ENCODE measurements around the gene PBX1. TPM values are rescaled to one million over a fixed set of nuclear protein-coding genes. Genes with fewer than 3 reads are reported as not detected.
A peak's percentile ranks its signal among the peaks of the same experiment; 100 is the strongest.

The PBX1 gene
- total and polyA plus RNA-seq, 10 of the 15 experiments (the other 5 are each of a cell fraction or from before 2014, with no cell fraction given): 0.05 to 0.28 (median 0.11) TPM; not detected in 5

- Histone ChIP-seq H3K27me3 (replicated peaks in 1 of 2; ENCODE audit: control insufficient read depth in 2 of 2, insufficient read depth in 2 of 2, low read length in 1 of 2) (no peaks in the 10 kb centered on the region), H4K20me1 (ENCODE audit: control insufficient read depth, insufficient read depth) (no peaks in the 10 kb centered on the region), H3K9ac (ENCODE audit: control insufficient read depth, insufficient read depth, low read length) (no peak overlapping the region), H3K4me2 (ENCODE audit: control insufficient read depth, insufficient read depth) (no peak overlapping the region), H2AFZ (ENCODE audit: control insufficient read depth, low read depth, low read length) (no peak overlapping the region), H3K27ac (ENCODE audit: control insufficient read depth, insufficient read depth) (no peak overlapping the region), H3K4me3 (no peak overlapping the region), H3K79me2 (ENCODE audit: control insufficient read depth, insufficient read depth, low read length) (no peaks in the 10 kb centered on the region), H3K9me3 (replicated peaks; ENCODE audit: control insufficient read depth, insufficient read depth, low read length) (no peaks in the 10 kb centered on the region), H3K36me3 (ENCODE audit: control insufficient read depth in 2 of 2, insufficient read depth in 2 of 2, low read length in 1 of 2) (no peaks in the 10 kb centered on the region), H3K4me1 (ENCODE audit: control insufficient read depth, insufficient read depth, low read length) (no peaks in the 10 kb centered on the region)
- TF ChIP-seq PAX8 (IDR thresholded peaks at IDR 0.05) (no peak), IKZF1 (conservative IDR thresholded peaks at IDR 0.05) (0 out of 2 replicates have a peak, but pooled peaks have one; percentile 19), HCFC1 (IDR thresholded peaks at IDR 0.05; ENCODE audit: low read length) (no peak)
- RAD21 ChIA-PET (ENCODE audit: unreplicated experiment): no interaction called here
- DNase-seq (ENCODE audit: low read depth, low spot score): no peak
- CTCF ChIA-PET: no interaction called here
- no TSS peak for BruUV-seq (replicated peaks)
- 76% methylated on average over 5 of the region's 5 CpGs for WGBS (ENCODE audit: insufficient coverage, insufficient replicate concordance, low lambda C conversion rate, missing lambda C conversion rate)
- ATAC-seq: peak; percentile 48
- intact Hi-C loops (cut with micrococcal nuclease; ENCODE audit: unreplicated experiment): loop anchor here (5.0 kb wide), 1 partner anchor 120 kb away; no protein-coding TSS in a partner anchor
- SMC1A ChIA-PET (ENCODE audit: uncharacterized antibody, unreplicated experiment): interaction anchor here (0.6 kb wide), 1 partner anchor 10 kb away, joined by 3 read pairs; no protein-coding TSS in a partner anchor
- no peak for FAIRE-seq
- POLR2A ChIA-PET: no interaction called here
- in situ Hi-C loops (cut with MboI): no loop called here
Observed at GRCh38 chr1:164667600-164667999, 108.6 kb downstream of the PBX1 start.

GRCh38 chr1:164668491-164669400 is 109.8 kb downstream of the PBX1 start:
- intact Hi-C loops (cut with micrococcal nuclease; ENCODE audit: unreplicated experiment) (loop anchor here (5.0 kb wide), 1 partner anchor 119 kb away; no protein-coding TSS in a partner anchor), in situ Hi-C loops (cut with MboI) (no loop called here)
- RAD21 ChIA-PET (ENCODE audit: unreplicated experiment): no interaction called here
- Histone ChIP-seq H4K20me1 (ENCODE audit: control insufficient read depth, insufficient read depth) (no peaks in the 10 kb centered on the region), H3K4me3 (no peak overlapping the region), H3K79me2 (ENCODE audit: control insufficient read depth, insufficient read depth, low read length) (no peaks in the 10 kb centered on the region), H3K27me3 (replicated peaks in 1 of 2; ENCODE audit: control insufficient read depth in 2 of 2, insufficient read depth in 2 of 2, low read length in 1 of 2) (no peaks in the 10 kb centered on the region), H3K27ac (ENCODE audit: control insufficient read depth, insufficient read depth) (no peak overlapping the region), H3K4me2 (ENCODE audit: control insufficient read depth, insufficient read depth) (no peak overlapping the region), H3K36me3 (ENCODE audit: control insufficient read depth in 2 of 2, insufficient read depth in 2 of 2, low read length in 1 of 2) (no peaks in the 10 kb centered on the region), H3K4me1 (ENCODE audit: control insufficient read depth, insufficient read depth, low read length) (no peaks in the 10 kb centered on the region), H2AFZ (ENCODE audit: control insufficient read depth, low read depth, low read length) (no peak overlapping the region), H3K9me3 (replicated peaks; ENCODE audit: control insufficient read depth, insufficient read depth, low read length) (no peaks in the 10 kb centered on the region), H3K9ac (ENCODE audit: control insufficient read depth, insufficient read depth, low read length) (no peak overlapping the region)
- CTCF ChIA-PET: no interaction called here
- SMC1A ChIA-PET (ENCODE audit: uncharacterized antibody, unreplicated experiment): no interaction called here
- ATAC-seq (no peak), FAIRE-seq (no peak), DNase-seq (ENCODE audit: low read depth, low spot score) (no peak)
- 47% methylated on average over 20 of the region's 20 CpGs for WGBS (ENCODE audit: insufficient coverage, insufficient replicate concordance, low lambda C conversion rate, missing lambda C conversion rate)
- POLR2A ChIA-PET: no interaction called here
- no TSS peak for BruUV-seq (replicated peaks)
- no peak for TF ChIP-seq POLR2AphosphoS5 (IDR thresholded peaks at IDR 0.05; ENCODE audit: low read length)
- no peak for TF ChIP-seq DPF2 (IDR thresholded peaks at IDR 0.05)
- no peak for TF ChIP-seq PAX5 (IDR thresholded peaks at IDR 0.05; ENCODE audit: borderline replicate concordance, low read depth, low read length)
- no peak for TF ChIP-seq PKNOX1 (IDR thresholded peaks at IDR 0.05)
- TF ChIP-seq, protein P1, sequence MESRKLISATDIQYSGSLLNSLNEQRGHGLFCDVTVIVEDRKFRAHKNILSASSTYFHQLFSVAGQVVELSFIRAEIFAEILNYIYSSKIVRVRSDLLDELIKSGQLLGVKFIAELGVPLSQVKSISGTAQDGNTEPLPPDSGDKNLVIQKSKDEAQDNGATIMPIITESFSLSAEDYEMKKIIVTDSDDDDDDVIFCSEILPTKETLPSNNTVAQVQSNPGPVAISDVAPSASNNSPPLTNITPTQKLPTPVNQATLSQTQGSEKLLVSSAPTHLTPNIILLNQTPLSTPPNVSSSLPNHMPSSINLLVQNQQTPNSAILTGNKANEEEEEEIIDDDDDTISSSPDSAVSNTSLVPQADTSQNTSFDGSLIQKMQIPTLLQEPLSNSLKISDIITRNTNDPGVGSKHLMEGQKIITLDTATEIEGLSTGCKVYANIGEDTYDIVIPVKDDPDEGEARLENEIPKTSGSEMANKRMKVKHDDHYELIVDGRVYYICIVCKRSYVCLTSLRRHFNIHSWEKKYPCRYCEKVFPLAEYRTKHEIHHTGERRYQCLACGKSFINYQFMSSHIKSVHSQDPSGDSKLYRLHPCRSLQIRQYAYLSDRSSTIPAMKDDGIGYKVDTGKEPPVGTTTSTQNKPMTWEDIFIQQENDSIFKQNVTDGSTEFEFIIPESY (IDR thresholded peaks at IDR 0.05): no peak
- no peak for TF ChIP-seq PAX8 (IDR thresholded peaks at IDR 0.05)
- TF ChIP-seq ASH2L (IDR thresholded peaks at IDR 0.05; ENCODE audit: borderline replicate concordance, low read depth): no peak
- TF ChIP-seq POLR2AphosphoS2 (IDR thresholded peaks at IDR 0.05; ENCODE audit: low read depth, low read length): no peak
- no peak for TF ChIP-seq MYB (IDR thresholded peaks at IDR 0.05; ENCODE audit: borderline replicate concordance, low read depth, low read length)
